Naive thymus-derived CD4-positive, alpha-beta T cell (primary cell): Measurements from ENCODE around the gene CAMP. TPM values are rescaled to one million over a fixed set of nuclear protein-coding genes. Genes with fewer than 3 reads are reported as not detected.

Source experiments
- ATAC-seq: fragments of 150-1000 bp; cut with Tn5 transposase; 2 replicates; pipeline ENCODE4 v1.10.0; 2021; ENCODE audit warnings: mild to moderate bottlenecking, moderate library complexity
- CTCF ChIA-PET: fragments of 350-600 bp; sonication (Branson Sonifier 250); formaldehyde crosslinking; loops from one replicate; lab custom pipeline; 2021; ENCODE audit warnings: antibody characterized with exemption; lab: Charles Lee
- POLR2A ChIA-PET: fragments of 350-600 bp; sonication (Branson Sonifier 250); formaldehyde crosslinking; loops from one replicate; lab custom pipeline; 2021; ENCODE audit warnings: antibody characterized with exemption, inconsistent platforms; lab: Charles Lee
- DNase-seq, 9 donors: peaks; one replicate each; pipeline versions ENCODE4 v3.0.0 to v3.0.0-alpha.2; 2020 to 2022; ENCODE audit warnings: mixed read lengths in 1 of 9
- H3K27ac ChIP-seq: one replicate; pipeline ENCODE4 v1.7.0; 2013; ENCODE audit warnings: mild to moderate bottlenecking, low read depth, low read length, moderate library complexity
- H3K27me3 ChIP-seq, 2 donors: one replicate each; pipeline ENCODE4 v1.7.0; 2013; ENCODE audit warnings: low read length in 2 of 2, mild to moderate bottlenecking in 2 of 2, moderate library complexity in 2 of 2; ENCODE audit not compliant: control insufficient read depth in 2 of 2, insufficient read depth in 2 of 2
- H3K36me3 ChIP-seq, 3 experiments: 1 replicate in 2 of 3; 2 replicates in 1 of 3; pipeline ENCODE4 v1.7.0; 2013; ENCODE audit warnings: low read length in 3 of 3, mild to moderate bottlenecking in 3 of 3, moderate library complexity in 1 of 3; ENCODE audit not compliant: insufficient read depth in 3 of 3, control insufficient read depth in 2 of 3
- H3K4me1 ChIP-seq, 2 donors: one replicate each; pipeline ENCODE4 v1.7.0; 2013; ENCODE audit warnings: low read length in 2 of 2, mild to moderate bottlenecking in 2 of 2, moderate library complexity in 1 of 2; ENCODE audit not compliant: control insufficient read depth in 2 of 2, insufficient read depth in 2 of 2
- H3K4me3 ChIP-seq: 2 replicates; pipeline ENCODE4 v1.7.0; 2013; ENCODE audit warnings: mild to moderate bottlenecking, low read length
- H3K9me3 ChIP-seq, 3 experiments: 1 replicate in 2 of 3; 2 replicates in 1 of 3; pipeline ENCODE4 v1.7.0; 2013; ENCODE audit warnings: low read length in 3 of 3; ENCODE audit not compliant: control insufficient read depth in 2 of 3
- H3K27ac Mint-ChIP-seq, 9 donors: one replicate each; pipeline ENCODE4 v1.8.0; 2020 to 2022; ENCODE audit warnings: mixed read lengths in 9 of 9, mild to moderate bottlenecking in 8 of 9, moderate library complexity in 5 of 9, inconsistent platforms in 2 of 9
- H3K27me3 Mint-ChIP-seq, 5 donors: one replicate each; pipeline ENCODE4 v1.8.0; 2021 to 2022; ENCODE audit warnings: mixed read lengths in 5 of 5, mild to moderate bottlenecking in 1 of 5
- H3K36me3 Mint-ChIP-seq, 5 donors: one replicate each; pipeline ENCODE4 v1.8.0; 2020 to 2022; ENCODE audit warnings: mixed read lengths in 5 of 5, mild to moderate bottlenecking in 3 of 5, inconsistent platforms in 1 of 5
- H3K4me1 Mint-ChIP-seq, 7 donors: one replicate each; pipeline ENCODE4 v1.8.0; 2020 to 2022; ENCODE audit warnings: mixed read lengths in 7 of 7, mild to moderate bottlenecking in 3 of 7, inconsistent platforms in 1 of 7
- H3K4me3 Mint-ChIP-seq, 10 donors: one replicate each; pipeline ENCODE4 v1.8.0; 2020 to 2022; ENCODE audit warnings: mild to moderate bottlenecking in 10 of 10, mixed read lengths in 10 of 10, moderate library complexity in 6 of 10, inconsistent platforms in 2 of 10
- H3K9me3 Mint-ChIP-seq, 11 donors: one replicate each; pipeline ENCODE4 v1.8.0; 2020 to 2022; ENCODE audit warnings: mixed read lengths in 11 of 11, mild to moderate bottlenecking in 4 of 11, inconsistent platforms in 1 of 11, moderate library complexity in 1 of 11
- intact Hi-C, 2 donors: fragments of 100-400 bp; cut with micrococcal nuclease; formaldehyde crosslinking; loops; one replicate each; pipeline ENCODE4 v1.15.1; 2023
- polyA plus RNA-seq, 2 donors: library from polyadenylated mRNA; unstranded; fragments of 300-500 nt; fragmentation: Illumina TruSeq; gene quantifications; one replicate each; pipeline ENCODE4 v1.2.3, GENCODE V29; 2021
- total RNA-seq, 6 experiments: library from RNA in 5 of 6; stranded (reverse) in 5 of 6; gene quantifications; 1 replicate in 5 of 6; 2 replicates in 1 of 6; pipeline ENCODE4 v1.2.3 and lab custom pipeline; 2021 to 2026

The CAMP gene
- total RNA-seq (under 1 TPM in 1 of 5 experiments, not detected in 4; 0.54 TPM), polyA plus RNA-seq (not detected), total RNA-seq (lab: John Stamatoyannopoulos, UW) (not detected)

GRCh38 chr3:48222616-48223513 lies at the start of gene CAMP:
Gene CAMP (plus strand): TSS chr3:48223495. CDS start chr3:48223512, 17 bp downstream.
- H3K4me3 Mint-ChIP-seq: no peak within 1 kb of the TSS
- H3K9me3 ChIP-seq: no peaks in the 10 kb centered on the region
- no peak within 1 kb of the TSS for H3K27ac ChIP-seq
- peaks cover 0 to 2% (median 0%) of the 10 kb centered on the region in 11 donors for H3K9me3 Mint-ChIP-seq
- ATAC-seq (peak; percentile 89), DNase-seq (peak in 1 of 9 donors; percentile 36)
- H3K27me3 Mint-ChIP-seq: peaks cover 0 to 13% (median 4%) of the 10 kb centered on the region in 5 donors
- peaks cover 4 to 9% (median 6%) of the 10 kb centered on the region in 7 donors for H3K4me1 Mint-ChIP-seq
- H3K36me3 ChIP-seq: no peaks in the 10 kb centered on the region
- ChIA-PET POLR2A (no interaction called here), CTCF (no interaction called here)
- H3K27ac Mint-ChIP-seq: no peak within 1 kb of the TSS
- no peaks in the 10 kb centered on the region for H3K4me1 ChIP-seq
- intact Hi-C loops: no loop called here
- no peaks in the 10 kb centered on the region for H3K36me3 Mint-ChIP-seq
- no peaks in the 10 kb centered on the region for H3K27me3 ChIP-seq
- no peak within 1 kb of the TSS for H3K4me3 ChIP-seq

GRCh38 chr3:48178072-48178471 lies 45.2 kb upstream of the CAMP start:
- no peaks in the 10 kb centered on the region for H3K36me3 ChIP-seq

GRCh38 chr3:48180021-48180420 lies 43.3 kb upstream of the CAMP start:
- ChIA-PET CTCF (no interaction called here), POLR2A (interaction anchor here (0.5 kb wide), 1 partner anchor 1127 kb away, joined by 3 read pairs; no protein-coding TSS in a partner anchor)
- H3K4me3 Mint-ChIP-seq: no peak overlapping the region
- peaks cover 0 to 25% (median 0%) of the 10 kb centered on the region in 5 donors for H3K36me3 Mint-ChIP-seq
- DNase-seq (no peak), ATAC-seq (no peak)
- no peak overlapping the region for H3K4me3 ChIP-seq
- no peaks in the 10 kb centered on the region for H3K36me3 ChIP-seq
- intact Hi-C loops: no loop called here
- no peaks in the 10 kb centered on the region for H3K9me3 Mint-ChIP-seq
- H3K27ac Mint-ChIP-seq: no peak overlapping the region
- no peaks in the 10 kb centered on the region for H3K4me1 ChIP-seq
- H3K9me3 ChIP-seq: no peaks in the 10 kb centered on the region
- no peaks in the 10 kb centered on the region for H3K27me3 ChIP-seq
- no peak overlapping the region for H3K27ac ChIP-seq
- peaks cover 0 to 8% (median 3%) of the 10 kb centered on the region in 5 donors for H3K27me3 Mint-ChIP-seq
- peaks cover 0 to 35% (median 0%) of the 10 kb centered on the region in 7 donors for H3K4me1 Mint-ChIP-seq

More at GRCh38 chr3:48178072-48178471, 45.2 kb upstream of the CAMP start:
- Histone ChIP-seq H3K9me3 (no peaks in the 10 kb centered on the region), H3K27ac (no peak overlapping the region), H3K4me3 (no peak overlapping the region), H3K27me3 (no peaks in the 10 kb centered on the region), H3K4me1 (no peaks in the 10 kb centered on the region)
- Mint-ChIP-seq H3K27ac (no peak overlapping the region), H3K9me3 (no peaks in the 10 kb centered on the region), H3K36me3 (peaks cover 0 to 31% (median 0%) of the 10 kb centered on the region in 5 donors), H3K4me1 (peaks cover 0 to 29% (median 0%) of the 10 kb centered on the region in 7 donors), H3K27me3 (peaks cover 0 to 7% (median 0%) of the 10 kb centered on the region in 5 donors), H3K4me3 (no peak overlapping the region)
- POLR2A ChIA-PET: no interaction called here
- CTCF ChIA-PET: interaction anchor here (0.7 kb wide), 1 partner anchor 22 kb away, joined by 3 read pairs; no protein-coding TSS in a partner anchor
- intact Hi-C loops: no loop called here
- no peak for DNase-seq
- no peak for ATAC-seq

GRCh38 chr3:48180531-48181253 lies 42.6 kb upstream of the CAMP start:
- Mint-ChIP-seq H3K27ac (peak overlapping the region in 1 of 9 donors; percentile 21), H3K4me3 (no peak overlapping the region), H3K27me3 (peaks cover 0 to 11% (median 7%) of the 10 kb centered on the region in 5 donors), H3K9me3 (no peaks in the 10 kb centered on the region), H3K36me3 (peaks cover 0 to 24% (median 0%) of the 10 kb centered on the region in 5 donors), H3K4me1 (peaks cover 0 to 42% (median 0%) of the 10 kb centered on the region in 7 donors)
- no peaks in the 10 kb centered on the region for H3K4me1 ChIP-seq
- H3K27ac ChIP-seq: no peak overlapping the region
- no peak for DNase-seq
- ChIA-PET POLR2A (interaction anchor here (0.5 kb wide), 1 partner anchor 1128 kb away, joined by 3 read pairs; no protein-coding TSS in a partner anchor), CTCF (no interaction called here)
- ATAC-seq: no peak
- H3K36me3 ChIP-seq: no peaks in the 10 kb centered on the region
- intact Hi-C loops: no loop called here
- H3K4me3 ChIP-seq: no peak overlapping the region
- H3K9me3 ChIP-seq: no peaks in the 10 kb centered on the region
- no peaks in the 10 kb centered on the region for H3K27me3 ChIP-seq

- ATAC-seq (no peak), DNase-seq (no peak)
- Histone ChIP-seq H3K4me3 (no peak overlapping the region), H3K27me3 (no peaks in the 10 kb centered on the region), H3K4me1 (peaks cover 4 to 6% of the 10 kb centered on the region in 2 donors), H3K27ac (no peak overlapping the region), H3K36me3 (no peaks in the 10 kb centered on the region), H3K9me3 (no peaks in the 10 kb centered on the region)
- ChIA-PET POLR2A (no interaction called here), CTCF (interaction anchor here (0.5 to 0.6 kb wide), 2 partner anchors 284 to 361 kb away, joined by 3 to 4 read pairs; no protein-coding TSS in a partner anchor)
- no peak overlapping the region for H3K27ac Mint-ChIP-seq
- H3K4me1 Mint-ChIP-seq: peaks cover 6 to 57% (median 13%) of the 10 kb centered on the region in 7 donors
- no peaks in the 10 kb centered on the region for H3K9me3 Mint-ChIP-seq
- peaks cover 0 to 21% (median 17%) of the 10 kb centered on the region in 5 donors for H3K27me3 Mint-ChIP-seq
- H3K36me3 Mint-ChIP-seq: peaks cover 0 to 36% (median 0%) of the 10 kb centered on the region in 5 donors
- H3K4me3 Mint-ChIP-seq: no peak overlapping the region
- intact Hi-C loops: no loop called here
Observed at GRCh38 chr3:48184299-48184698, 39.0 kb upstream of the CAMP start.

GRCh38 chr3:48185129-48185528 lies 38.2 kb upstream of the CAMP start:
- POLR2A ChIA-PET: no interaction called here

More at GRCh38 chr3:48185129-48185528, 38.2 kb upstream of the CAMP start:
- Mint-ChIP-seq H3K27me3 (peaks cover 0 to 21% (median 17%) of the 10 kb centered on the region in 5 donors), H3K36me3 (peaks cover 0 to 36% (median 0%) of the 10 kb centered on the region in 5 donors), H3K27ac (no peak overlapping the region), H3K9me3 (no peaks in the 10 kb centered on the region), H3K4me1 (peaks cover 6 to 57% (median 13%) of the 10 kb centered on the region in 7 donors), H3K4me3 (peak overlapping the region in 1 of 10 donors; percentile 20)
- DNase-seq: no peak
- no peak for ATAC-seq
- no peaks in the 10 kb centered on the region for H3K27me3 ChIP-seq
- no peaks in the 10 kb centered on the region for H3K9me3 ChIP-seq
- no peaks in the 10 kb centered on the region for H3K36me3 ChIP-seq
- H3K4me3 ChIP-seq: no peak overlapping the region
- no peak overlapping the region for H3K27ac ChIP-seq
- H3K4me1 ChIP-seq: peaks cover 4 to 6% of the 10 kb centered on the region in 2 donors
- CTCF ChIA-PET: interaction anchor here (0.6 kb wide), 1 partner anchor 9 kb away, joined by 3 read pairs; no protein-coding TSS in a partner anchor
- intact Hi-C loops: loop anchor here in 1 of 2 donors (5.0 kb wide), 3 partner anchors 472 to 1287 kb away; partner anchors contain the start of genes ARIH2 and DAG1
